Sigmoid colon (tissue), 7 donors: ENCODE results near the gene SLC38A4. TPM values are rescaled to one million over a fixed set of nuclear protein-coding genes. Genes with fewer than 3 reads are reported as not detected.

Experiments
- DNase-seq: peaks from one replicate; pipeline ENCODE4 v3.0.0-alpha.2; 2019
- H3K27ac ChIP-seq, 4 donors: fragments of 200-600 bp; sonication (generic); one replicate each; pipeline ENCODE4 v1.5.1; 2016 to 2019; ENCODE audit warnings: mild to moderate bottlenecking in 1 of 4
- H3K27me3 ChIP-seq, 3 donors: fragments of 200-600 bp; sonication (generic); one replicate each; pipeline ENCODE4 v1.5.1; 2019; ENCODE audit warnings: mild to moderate bottlenecking in 1 of 3
- H3K36me3 ChIP-seq, 4 donors: fragments of 200-600 bp; sonication (generic); one replicate each; pipeline ENCODE4 v1.5.1; 2016 to 2019
- H3K4me1 ChIP-seq, 4 donors: fragments of 200-600 bp; sonication (generic); one replicate each; pipeline ENCODE4 v1.5.1; 2017 to 2019
- H3K4me3 ChIP-seq, 4 donors: fragments of 200-600 bp; sonication (generic); one replicate each; pipeline ENCODE4 v1.5.1; 2017 to 2019; ENCODE audit warnings: mild to moderate bottlenecking in 2 of 4, moderate library complexity in 1 of 4
- H3K9me3 ChIP-seq, 4 donors: fragments of 200-600 bp in 3 of 4; sonication (generic) in 3 of 4; one replicate each; pipeline versions ENCODE4 v1.5.1 to v1.6.1; 2013 to 2019
- EP300 ChIP-seq, 4 donors: sonication (generic); formaldehyde crosslinking; IDR thresholded peaks; one replicate each; pipeline ENCODE4 v1.6.1; 2017; ENCODE audit warnings: antibody characterized with exemption in 4 of 4
- POLR2A ChIP-seq, 2 donors: fragments of 450-650 bp; IDR thresholded peaks; one replicate each; pipeline ENCODE4 v1.6.1; 2016; ENCODE audit warnings: antibody characterized with exemption in 2 of 2, mild to moderate bottlenecking in 2 of 2, moderate library complexity in 2 of 2
- POLR2AphosphoS5 ChIP-seq, 4 donors: sonication (generic); formaldehyde crosslinking; IDR thresholded peaks; one replicate each; pipeline ENCODE4 v1.6.1; 2017; ENCODE audit warnings: antibody characterized with exemption in 4 of 4
- WGBS, 2 donors: extraction: QIAGEN DNeasy Blood & Tissue Kit; methylation state at CpG; one replicate each; pipeline ENCODE4 v1.1.7; 2013; 5-methylcytosine and 5-hydroxymethylcytosine counted together
- intact Hi-C: fragments of 100-400 bp; cut with DNase I; formaldehyde crosslinking; loops from one replicate; pipeline ENCODE4 v1.15.1; 2023
- polyA plus RNA-seq, 3 donors: library from polyadenylated mRNA; stranded (reverse); fragments of 200-250 nt; gene quantifications; one replicate each; pipeline ENCODE4 v1.2.3, GENCODE V29; 2013
- total RNA-seq, 4 donors: library from RNA; depleted of rRNA; stranded (reverse); fragments of >200 nt; gene quantifications; one replicate each; pipeline ENCODE4 v1.1.0, GENCODE V29; 2016
- TF ChIP-seq, protein P1 (sequence below), 4 experiments: fragments of 450-650 bp in 3 of 4; fragments of 200-600 bp in 1 of 4; IDR thresholded peaks; one replicate each; pipeline ENCODE4 v1.5.1; 2016 to 2019; ENCODE audit warnings: antibody characterized with exemption in 4 of 4, mild to moderate bottlenecking in 3 of 4, moderate library complexity in 2 of 4
- donor health status: healthy with polysubstance abuse.
- donor health status: Bipolar disorder and iron deficiency.
- donor health status: healthy.

SLC38A4 gene
- total and polyA plus RNA-seq, 7 donors, result 0.39 to 3.5 (median 0.68) TPM

DNA sequence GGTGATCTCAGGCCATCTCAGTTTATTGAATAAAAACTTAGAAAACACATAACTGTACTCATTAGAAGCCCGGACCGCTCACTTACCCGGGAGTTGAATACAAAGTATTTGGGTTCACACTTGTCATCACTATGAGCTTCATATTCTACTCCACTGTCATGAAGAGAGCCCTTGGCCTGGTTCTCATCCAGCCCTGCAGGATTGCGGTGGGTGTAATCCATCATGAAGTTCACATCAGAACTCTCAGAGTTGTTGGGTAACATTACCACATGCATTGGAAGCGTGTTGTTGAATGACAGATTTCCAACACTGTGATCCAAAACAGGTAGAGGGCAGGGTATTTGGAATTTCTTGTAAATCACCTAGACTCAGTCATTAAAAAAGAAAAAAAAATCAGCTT lies 47.4 kb downstream of the SLC38A4 start:
- H3K4me1 ChIP-seq, result peaks cover 0 to 18% (median 6%) of the 10 kb centered on the region in 4 donors
- intact Hi-C loops, result no loop called here
- no peak for DNase-seq
- H3K36me3 ChIP-seq, result no peaks in the 10 kb centered on the region
- no peak overlapping the region for H3K27ac ChIP-seq
- H3K27me3 ChIP-seq, result no peaks in the 10 kb centered on the region
- H3K4me3 ChIP-seq, result no peak overlapping the region
- no peak for TF ChIP-seq EP300 (IDR thresholded peaks at IDR 0.05)
- 94 to 95% methylated on average over 5 of the region's 5 CpGs for WGBS, 2 donors
- no peaks in the 10 kb centered on the region for H3K9me3 ChIP-seq

DNA sequence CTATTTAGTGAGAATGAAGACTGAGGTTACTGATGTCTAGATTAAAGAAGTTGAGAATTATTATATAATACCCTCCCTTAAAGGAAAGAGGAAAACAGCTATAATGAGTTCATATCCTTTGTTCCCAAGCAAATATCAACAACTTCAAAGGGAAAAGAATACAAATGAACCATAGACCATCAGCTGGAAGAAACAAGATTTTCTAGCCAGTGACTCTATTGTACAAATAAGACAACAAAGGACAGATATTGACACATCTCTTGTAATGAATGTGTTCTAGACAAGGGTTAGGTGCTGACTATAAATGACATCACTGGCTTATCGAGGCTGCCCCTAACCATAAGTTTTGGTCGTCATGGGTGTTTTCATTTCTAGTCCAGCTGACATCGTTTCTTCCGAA lies 48.2 kb downstream of the SLC38A4 start:
- H3K27me3 ChIP-seq, result no peaks in the 10 kb centered on the region
- DNase-seq, result no peak
- no peak overlapping the region for H3K4me3 ChIP-seq
- H3K36me3 ChIP-seq, result no peaks in the 10 kb centered on the region
- 69 to 72% methylated on average over 4 of the region's 4 CpGs for WGBS, 2 donors
- no peak overlapping the region for H3K27ac ChIP-seq
- intact Hi-C loops, result no loop called here
- no peak for TF ChIP-seq POLR2A (IDR thresholded peaks at IDR 0.05)
- TF ChIP-seq POLR2AphosphoS5 (IDR thresholded peaks at IDR 0.05), result no peak
- TF ChIP-seq, protein P1, sequence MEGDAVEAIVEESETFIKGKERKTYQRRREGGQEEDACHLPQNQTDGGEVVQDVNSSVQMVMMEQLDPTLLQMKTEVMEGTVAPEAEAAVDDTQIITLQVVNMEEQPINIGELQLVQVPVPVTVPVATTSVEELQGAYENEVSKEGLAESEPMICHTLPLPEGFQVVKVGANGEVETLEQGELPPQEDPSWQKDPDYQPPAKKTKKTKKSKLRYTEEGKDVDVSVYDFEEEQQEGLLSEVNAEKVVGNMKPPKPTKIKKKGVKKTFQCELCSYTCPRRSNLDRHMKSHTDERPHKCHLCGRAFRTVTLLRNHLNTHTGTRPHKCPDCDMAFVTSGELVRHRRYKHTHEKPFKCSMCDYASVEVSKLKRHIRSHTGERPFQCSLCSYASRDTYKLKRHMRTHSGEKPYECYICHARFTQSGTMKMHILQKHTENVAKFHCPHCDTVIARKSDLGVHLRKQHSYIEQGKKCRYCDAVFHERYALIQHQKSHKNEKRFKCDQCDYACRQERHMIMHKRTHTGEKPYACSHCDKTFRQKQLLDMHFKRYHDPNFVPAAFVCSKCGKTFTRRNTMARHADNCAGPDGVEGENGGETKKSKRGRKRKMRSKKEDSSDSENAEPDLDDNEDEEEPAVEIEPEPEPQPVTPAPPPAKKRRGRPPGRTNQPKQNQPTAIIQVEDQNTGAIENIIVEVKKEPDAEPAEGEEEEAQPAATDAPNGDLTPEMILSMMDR (IDR thresholded peaks at IDR 0.05), result no peak
- no peak for TF ChIP-seq EP300 (IDR thresholded peaks at IDR 0.05)
- peaks cover 0 to 20% (median 7%) of the 10 kb centered on the region in 4 donors for H3K4me1 ChIP-seq
- H3K9me3 ChIP-seq, result no peaks in the 10 kb centered on the region

DNA sequence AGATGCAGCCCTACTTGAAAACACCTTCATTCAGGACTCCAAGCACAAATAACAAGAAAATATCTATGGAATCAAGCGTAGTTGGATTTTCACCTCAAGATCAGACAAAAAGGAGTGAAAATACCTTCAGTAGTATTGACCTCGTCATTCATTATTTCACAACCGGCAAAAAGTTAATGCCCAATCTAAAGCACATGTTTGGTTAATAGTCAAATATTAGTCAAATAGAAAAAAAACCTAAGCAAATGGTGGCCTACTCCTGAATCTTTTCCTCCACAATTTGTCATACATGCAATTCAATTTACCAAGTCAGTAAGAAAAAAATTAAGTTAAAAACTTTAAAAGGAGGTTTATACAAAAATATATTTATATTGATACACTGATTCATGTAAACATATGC lies 50.0 kb downstream of the SLC38A4 start:
- no peaks in the 10 kb centered on the region for H3K27me3 ChIP-seq
- no peak for DNase-seq
- no peaks in the 10 kb centered on the region for H3K9me3 ChIP-seq
- 94% methylated on average over 3 of the region's 3 CpGs for WGBS, 2 donors
- H3K36me3 ChIP-seq, result no peaks in the 10 kb centered on the region
- H3K27ac ChIP-seq, result no peak overlapping the region
- TF ChIP-seq POLR2A (IDR thresholded peaks at IDR 0.05), result no peak
- no peak for TF ChIP-seq POLR2AphosphoS5 (IDR thresholded peaks at IDR 0.05)
- no peak for TF ChIP-seq EP300 (IDR thresholded peaks at IDR 0.05)
- TF ChIP-seq, protein P1 (IDR thresholded peaks at IDR 0.05), result no peak
- H3K4me3 ChIP-seq, result no peak overlapping the region
- intact Hi-C loops, result no loop called here
- peaks cover 0 to 29% (median 14%) of the 10 kb centered on the region in 4 donors for H3K4me1 ChIP-seq

DNA sequence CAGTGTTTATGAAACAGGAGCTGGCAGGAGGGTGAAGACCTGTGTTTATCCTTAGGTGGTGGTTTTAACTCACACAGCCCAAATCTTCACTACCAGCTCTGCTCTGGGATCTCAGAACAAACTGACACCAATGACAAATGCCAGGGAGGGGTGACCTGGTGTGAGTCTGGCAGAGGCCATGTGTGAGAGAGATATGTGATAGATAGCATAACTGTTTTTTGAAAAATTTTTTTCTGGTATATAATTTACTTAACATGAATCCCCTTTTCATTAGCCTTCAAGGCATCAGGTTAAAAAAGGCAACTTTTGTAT lies 51.5 kb downstream of the SLC38A4 start:
- Histone ChIP-seq H3K36me3 (no peaks in the 10 kb centered on the region), H3K27me3 (no peaks in the 10 kb centered on the region), H3K4me1 (peaks cover 0 to 35% (median 21%) of the 10 kb centered on the region in 4 donors), H3K4me3 (no peak overlapping the region), H3K9me3 (no peaks in the 10 kb centered on the region), H3K27ac (no peak overlapping the region)
- no peak for DNase-seq
- TF ChIP-seq, protein P1 (IDR thresholded peaks at IDR 0.05), result no peak
- TF ChIP-seq POLR2A (IDR thresholded peaks at IDR 0.05) (no peak), POLR2AphosphoS5 (IDR thresholded peaks at IDR 0.05) (no peak), EP300 (IDR thresholded peaks at IDR 0.05) (no peak)
- intact Hi-C loops, result no loop called here

DNA sequence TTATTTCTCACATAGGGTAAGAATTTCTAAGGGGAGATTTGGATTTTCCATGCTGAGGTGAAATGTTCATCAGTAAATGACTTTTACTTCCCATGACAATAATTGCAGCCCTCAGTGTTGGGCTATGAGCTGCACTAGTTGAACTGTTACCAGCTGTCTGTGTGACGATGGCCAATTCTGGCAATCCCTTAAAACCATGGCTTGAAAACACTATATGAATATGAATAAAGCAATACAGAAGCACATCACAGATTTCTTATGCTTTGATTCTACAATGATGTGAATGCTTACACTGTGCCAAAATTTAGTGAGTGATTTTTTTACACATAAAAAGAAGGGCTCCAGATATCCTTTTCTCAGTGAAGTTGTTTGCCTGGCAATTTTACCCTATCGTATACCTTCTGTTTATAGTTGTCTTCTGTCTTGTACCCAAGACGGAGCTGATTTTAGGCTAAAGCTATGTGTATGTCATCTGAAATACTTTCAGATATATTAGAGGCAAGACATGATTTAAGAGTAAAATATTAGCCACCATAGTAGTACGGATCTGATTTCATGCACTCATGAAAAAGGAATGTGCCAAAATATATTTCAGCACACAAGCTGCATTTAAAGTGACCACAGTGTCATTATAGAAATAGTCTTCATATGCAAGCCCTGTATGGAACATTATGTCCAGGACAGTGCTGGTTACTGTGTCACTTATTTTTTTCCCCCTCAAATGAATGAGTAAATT lies 52.0 kb downstream of the SLC38A4 start:
- Histone ChIP-seq H3K36me3 (no peaks in the 10 kb centered on the region), H3K27ac (no peak overlapping the region), H3K27me3 (no peaks in the 10 kb centered on the region), H3K9me3 (no peaks in the 10 kb centered on the region), H3K4me3 (no peak overlapping the region), H3K4me1 (peaks cover 0 to 35% (median 21%) of the 10 kb centered on the region in 4 donors)
- no peak for DNase-seq
- TF ChIP-seq POLR2A (IDR thresholded peaks at IDR 0.05) (no peak), POLR2AphosphoS5 (IDR thresholded peaks at IDR 0.05) (no peak), EP300 (IDR thresholded peaks at IDR 0.05) (no peak)
- TF ChIP-seq, protein P1 (IDR thresholded peaks at IDR 0.05), result no peak
- 82 to 83% methylated on average over 4 of the region's 4 CpGs for WGBS, 2 donors
- intact Hi-C loops, result no loop called here
